Mesothelial cell of epicardium (in vitro differentiated cells): ENCODE data around the gene MACROD2. TPM values are rescaled to one million over a fixed set of nuclear protein-coding genes. Genes with fewer than 3 reads are reported as not detected.

Experiments
- DNase-seq, 2 experiments: peaks; one replicate each; pipeline ENCODE4 v3.0.0; 2021; ENCODE audit warnings: low spot score in 2 of 2; ENCODE audit not compliant: unreplicated experiment in 2 of 2
- H3K27ac Mint-ChIP-seq: 2 replicates; pipeline ENCODE4 v1.8.0; 2021; ENCODE audit warnings: mixed read lengths
- H3K27me3 Mint-ChIP-seq: 2 replicates; pipeline ENCODE4 v1.8.0; 2021; ENCODE audit warnings: low read depth, mixed read lengths
- H3K36me3 Mint-ChIP-seq: 2 replicates; pipeline ENCODE4 v1.8.0; 2021; ENCODE audit warnings: mixed read lengths
- H3K4me1 Mint-ChIP-seq: 2 replicates; pipeline ENCODE4 v1.8.0; 2021; ENCODE audit warnings: mixed read lengths
- H3K4me3 Mint-ChIP-seq: 2 replicates; pipeline ENCODE4 v1.8.0; 2021; ENCODE audit warnings: mild to moderate bottlenecking, moderate library complexity, mixed read lengths
- H3K9me3 Mint-ChIP-seq: 2 replicates; pipeline ENCODE4 v1.8.0; 2021; ENCODE audit warnings: mixed read lengths
- CTCF ChIP-seq: fragments of 200-600 bp; sonication (generic); IDR thresholded peaks from one replicate; pipeline ENCODE4 v1.5.0; 2021; ENCODE audit warnings: antibody characterized with exemption; ENCODE audit not compliant: unreplicated experiment
- total RNA-seq: library from RNA; stranded (reverse); gene quantifications from 3 replicates; pipeline ENCODE4 v1.2.1, GENCODE V29; 2021

MACROD2 gene
- total RNA-seq, 1 donor from 2014 or later, result 10.0 TPM

- Mint-ChIP-seq H3K9me3 (no peaks in the 10 kb centered on the region), H3K4me3 (no peak overlapping the region), H3K4me1 (peaks cover 9% of the 10 kb centered on the region), H3K27me3 (no peaks in the 10 kb centered on the region), H3K36me3 (no peaks in the 10 kb centered on the region), H3K27ac (no peak overlapping the region)
- no peak for TF ChIP-seq CTCF
- no peak for DNase-seq
Observed at GRCh38 chr20:14832630-14833029, 837.3 kb downstream of the MACROD2 start.

- no peak for TF ChIP-seq CTCF
- H3K36me3 Mint-ChIP-seq, result no peaks in the 10 kb centered on the region
- H3K4me3 Mint-ChIP-seq, result no peak overlapping the region
- H3K9me3 Mint-ChIP-seq, result no peaks in the 10 kb centered on the region
- H3K27me3 Mint-ChIP-seq, result no peaks in the 10 kb centered on the region
- no peak for DNase-seq
- H3K4me1 Mint-ChIP-seq, result peaks cover 29% of the 10 kb centered on the region
- peak overlapping the region; percentile 64 for H3K27ac Mint-ChIP-seq
Observed at GRCh38 chr20:14838663-14839628, 843.6 kb downstream of the MACROD2 start.

GRCh38 chr20:14845199-14846160, 850.2 kb downstream of the MACROD2 start:
- no peak for TF ChIP-seq CTCF
- Mint-ChIP-seq H3K9me3 (no peaks in the 10 kb centered on the region), H3K27me3 (no peaks in the 10 kb centered on the region), H3K27ac (peak overlapping the region; percentile 52), H3K4me3 (no peak overlapping the region), H3K36me3 (no peaks in the 10 kb centered on the region), H3K4me1 (peaks cover 52% of the 10 kb centered on the region)
- DNase-seq, result no peak

- Mint-ChIP-seq H3K4me3 (no peak overlapping the region), H3K27me3 (no peaks in the 10 kb centered on the region), H3K27ac (no peak overlapping the region), H3K36me3 (no peaks in the 10 kb centered on the region), H3K9me3 (no peaks in the 10 kb centered on the region), H3K4me1 (peaks cover 45% of the 10 kb centered on the region)
- no peak for DNase-seq
- TF ChIP-seq CTCF, result no peak
Observed at GRCh38 chr20:14848806-14849205, 853.5 kb downstream of the MACROD2 start.

GRCh38 chr20:14853079-14853478, 857.8 kb downstream of the MACROD2 start:
- TF ChIP-seq CTCF, result no peak
- H3K9me3 Mint-ChIP-seq, result no peaks in the 10 kb centered on the region

More at GRCh38 chr20:14853079-14853478, 857.8 kb downstream of the MACROD2 start:
- no peak for DNase-seq
- Mint-ChIP-seq H3K36me3 (no peaks in the 10 kb centered on the region), H3K4me3 (no peak overlapping the region), H3K4me1 (peaks cover 36% of the 10 kb centered on the region), H3K27ac (no peak overlapping the region), H3K27me3 (no peaks in the 10 kb centered on the region)
